ENCODE results near the gene DDX51.

DNA sequence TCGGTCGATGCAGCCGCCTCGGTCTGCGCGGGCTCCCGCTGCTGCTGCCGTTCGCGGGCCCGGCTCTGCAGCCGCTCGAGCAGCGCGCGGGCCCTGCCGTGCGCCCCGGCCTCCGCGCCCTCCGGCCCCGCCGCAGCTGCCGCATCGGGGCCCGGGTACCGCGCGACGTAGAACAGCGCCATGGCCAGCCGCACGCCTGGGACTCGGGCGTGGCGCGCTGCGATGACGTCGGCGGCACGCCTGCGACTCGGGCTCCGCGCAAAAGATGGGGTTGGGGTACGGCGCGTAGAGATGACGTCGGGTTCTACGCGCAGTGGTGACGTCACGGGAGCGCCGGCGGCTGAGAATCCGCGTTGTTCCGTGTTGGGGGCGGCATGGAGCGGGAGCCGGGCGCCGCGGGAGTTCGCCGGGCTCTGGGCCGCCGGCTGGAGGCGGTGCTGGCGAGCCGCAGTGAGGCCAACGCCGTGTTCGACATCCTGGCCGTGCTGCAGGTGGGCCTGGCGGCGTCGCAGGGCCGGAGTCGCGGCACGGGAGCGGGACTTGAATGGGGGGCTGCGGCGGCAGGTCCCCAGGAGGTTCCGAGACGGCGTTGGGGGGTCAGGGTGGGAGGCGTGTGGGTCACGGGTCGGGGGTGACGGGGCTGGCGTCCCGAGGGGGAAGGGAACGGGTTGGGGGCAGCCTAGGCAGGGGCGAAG lies at the start of gene DDX51, which contains the start of gene NOC4L:
- TF ChIP-seq, protein P1, sequence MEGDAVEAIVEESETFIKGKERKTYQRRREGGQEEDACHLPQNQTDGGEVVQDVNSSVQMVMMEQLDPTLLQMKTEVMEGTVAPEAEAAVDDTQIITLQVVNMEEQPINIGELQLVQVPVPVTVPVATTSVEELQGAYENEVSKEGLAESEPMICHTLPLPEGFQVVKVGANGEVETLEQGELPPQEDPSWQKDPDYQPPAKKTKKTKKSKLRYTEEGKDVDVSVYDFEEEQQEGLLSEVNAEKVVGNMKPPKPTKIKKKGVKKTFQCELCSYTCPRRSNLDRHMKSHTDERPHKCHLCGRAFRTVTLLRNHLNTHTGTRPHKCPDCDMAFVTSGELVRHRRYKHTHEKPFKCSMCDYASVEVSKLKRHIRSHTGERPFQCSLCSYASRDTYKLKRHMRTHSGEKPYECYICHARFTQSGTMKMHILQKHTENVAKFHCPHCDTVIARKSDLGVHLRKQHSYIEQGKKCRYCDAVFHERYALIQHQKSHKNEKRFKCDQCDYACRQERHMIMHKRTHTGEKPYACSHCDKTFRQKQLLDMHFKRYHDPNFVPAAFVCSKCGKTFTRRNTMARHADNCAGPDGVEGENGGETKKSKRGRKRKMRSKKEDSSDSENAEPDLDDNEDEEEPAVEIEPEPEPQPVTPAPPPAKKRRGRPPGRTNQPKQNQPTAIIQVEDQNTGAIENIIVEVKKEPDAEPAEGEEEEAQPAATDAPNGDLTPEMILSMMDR (IDR thresholded peaks at IDR 0.05): no peak
- TF ChIP-seq EZH2 (IDR thresholded peaks at IDR 0.05; ENCODE audit: borderline replicate concordance, insufficient read depth, low read depth, low read length, poor library complexity, severe bottlenecking): no peak

All from B cell (primary cell).